ENCODE results near the gene SLC7A6. TPM values are rescaled to one million over a fixed set of nuclear protein-coding genes. Genes with fewer than 3 reads are reported as not detected.
A peak's percentile ranks its signal among the peaks of the same experiment; 100 is the strongest.

Gene SLC7A6
- total and polyA plus RNA-seq, 2 of the 13 experiments (the other 11 are each of a cell fraction or from before 2014, with no cell fraction given) = 35.8 to 70.8 TPM

DNA sequence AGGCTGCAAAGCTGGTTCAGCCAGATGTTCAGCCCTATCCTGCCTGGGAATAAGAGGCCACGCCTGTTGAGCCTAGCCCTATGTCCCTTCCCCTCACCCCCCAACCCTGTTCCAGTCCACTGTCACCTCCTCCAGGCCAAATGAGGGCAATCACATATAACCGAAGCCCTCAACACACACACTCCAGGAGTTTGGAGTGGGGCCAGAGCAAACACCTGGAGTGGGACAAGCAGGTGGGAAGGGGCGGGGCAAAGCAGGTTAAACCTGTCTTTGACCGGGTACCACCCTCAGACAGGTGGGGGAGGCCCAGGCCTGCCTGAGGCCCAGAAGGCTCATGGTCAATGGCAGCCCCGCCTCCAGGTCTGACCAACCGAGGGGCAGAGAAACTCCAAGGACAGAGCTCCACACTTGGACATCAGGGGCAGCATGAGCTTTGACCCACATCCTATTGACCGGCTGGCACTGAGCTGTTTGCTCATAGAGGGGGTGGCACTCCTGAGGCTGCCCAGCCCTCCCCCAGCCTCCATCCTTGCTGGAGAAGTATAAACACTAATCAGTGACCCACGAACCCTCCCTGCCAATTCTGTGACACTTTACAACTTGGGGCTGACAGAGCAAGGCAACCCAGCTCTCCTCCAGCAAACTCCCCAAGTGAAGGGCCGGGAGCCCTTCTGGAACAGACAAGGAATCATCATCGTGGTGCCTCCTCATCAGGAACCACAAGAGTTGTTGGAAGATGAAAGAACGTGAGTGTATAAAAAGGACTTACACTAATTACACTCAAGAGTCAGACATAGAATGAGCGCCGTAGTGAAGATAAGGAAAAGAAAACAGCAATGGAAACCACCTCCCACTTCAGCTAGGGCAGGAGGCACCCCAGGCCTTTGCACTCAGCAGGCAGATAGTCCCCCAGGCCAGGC lies 29.9 kb upstream of the SLC7A6 start (continued):
- TF ChIP-seq, protein P1, sequence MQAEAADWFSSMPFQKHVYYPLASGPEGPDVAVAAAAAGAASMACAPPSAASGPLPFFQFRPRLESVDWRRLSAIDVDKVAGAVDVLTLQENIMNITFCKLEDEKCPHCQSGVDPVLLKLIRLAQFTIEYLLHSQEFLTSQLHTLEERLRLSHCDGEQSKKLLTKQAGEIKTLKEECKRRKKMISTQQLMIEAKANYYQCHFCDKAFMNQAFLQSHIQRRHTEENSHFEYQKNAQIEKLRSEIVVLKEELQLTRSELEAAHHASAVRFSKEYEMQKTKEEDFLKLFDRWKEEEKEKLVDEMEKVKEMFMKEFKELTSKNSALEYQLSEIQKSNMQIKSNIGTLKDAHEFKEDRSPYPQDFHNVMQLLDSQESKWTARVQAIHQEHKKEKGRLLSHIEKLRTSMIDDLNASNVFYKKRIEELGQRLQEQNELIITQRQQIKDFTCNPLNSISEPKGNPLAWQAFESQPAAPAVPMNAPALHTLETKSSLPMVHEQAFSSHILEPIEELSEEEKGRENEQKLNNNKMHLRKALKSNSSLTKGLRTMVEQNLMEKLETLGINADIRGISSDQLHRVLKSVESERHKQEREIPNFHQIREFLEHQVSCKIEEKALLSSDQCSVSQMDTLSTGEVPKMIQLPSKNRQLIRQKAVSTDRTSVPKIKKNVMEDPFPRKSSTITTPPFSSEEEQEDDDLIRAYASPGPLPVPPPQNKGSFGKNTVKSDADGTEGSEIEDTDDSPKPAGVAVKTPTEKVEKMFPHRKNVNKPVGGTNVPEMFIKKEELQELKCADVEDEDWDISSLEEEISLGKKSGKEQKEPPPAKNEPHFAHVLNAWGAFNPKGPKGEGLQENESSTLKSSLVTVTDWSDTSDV (CRISPR knock-in tag; IDR thresholded peaks at IDR 0.05) = no peak
- TF ChIP-seq ZFP91 (CRISPR knock-in tag; IDR thresholded peaks at IDR 0.05; ENCODE audit: borderline replicate concordance) (peak; percentile 79), ZZZ3 (CRISPR knock-in tag; IDR thresholded peaks at IDR 0.05; ENCODE audit: borderline replicate concordance) (no peak), ZNF629 (CRISPR knock-in tag; conservative IDR thresholded peaks at IDR 0.05) (no peak), ZNF609 (CRISPR knock-in tag; IDR thresholded peaks at IDR 0.05; ENCODE audit: borderline replicate concordance) (peak; percentile 81), ZNF264 (CRISPR knock-in tag; IDR thresholded peaks at IDR 0.05) (no peak), ZNF646 (CRISPR knock-in tag; IDR thresholded peaks at IDR 0.05) (0 out of 2 replicates have a peak, but pooled peaks have one; percentile 1), MED13 (CRISPR knock-in tag; IDR thresholded peaks at IDR 0.05) (0 out of 2 replicates have a peak, but pooled peaks have one; percentile 54)
